MM.1S (cell line): ENCODE results near the gene ESYT3.
"Not testable (repeated sequence)": the region's sequence is repeated elsewhere in the genome, so short reads cannot be mapped to it uniquely, and the experiment has no call there.

ENCODE experiments used
- DNase-seq: peaks from one replicate; pipeline ENCODE4 v3.0.0-alpha.2; 2015
- H2AFZ ChIP-seq: fragments of 300-600 bp; sonication (generic); 2 replicates; pipeline ENCODE4 v1.6.0; 2016; ENCODE audit warnings: antibody characterized with exemption, low read length
- H3F3A ChIP-seq: fragments of 300-600 bp; sonication (generic); 2 replicates; pipeline ENCODE4 v1.6.1; 2016; ENCODE audit warnings: mild to moderate bottlenecking, antibody characterized with exemption, low read length, moderate library complexity, mixed read lengths; ENCODE audit not compliant: insufficient read depth
- H3K27ac ChIP-seq: fragments of 300-600 bp; sonication (generic); 2 replicates; pipeline ENCODE4 v1.5.1; 2016; ENCODE audit warnings: mild to moderate bottlenecking, low read length
- H3K27me3 ChIP-seq: fragments of 300-600 bp; sonication (generic); replicated peaks from 2 replicates; pipeline ENCODE4 v1.6.0; 2016; ENCODE audit warnings: low read length; ENCODE audit not compliant: insufficient read depth
- H3K36me3 ChIP-seq: fragments of 300-600 bp; sonication (generic); replicated peaks from 2 replicates; pipeline ENCODE4 v1.6.1; 2016; ENCODE audit warnings: mild to moderate bottlenecking, low read length, mixed read lengths; ENCODE audit not compliant: insufficient read depth
- H3K4me1 ChIP-seq: fragments of 300-600 bp; sonication (generic); 2 replicates; pipeline ENCODE4 v1.6.1; 2016; ENCODE audit warnings: low read length, mixed read lengths
- H3K4me2 ChIP-seq: fragments of 300-600 bp; sonication (generic); 2 replicates; pipeline ENCODE4 v1.6.0; 2016; ENCODE audit warnings: low read depth, low read length
- H3K4me3 ChIP-seq: fragments of 300-600 bp; sonication (generic); 2 replicates; pipeline ENCODE4 v1.5.1; 2016; ENCODE audit warnings: low read length, mixed read lengths
- H3K79me2 ChIP-seq: fragments of 300-600 bp; sonication (generic); 2 replicates; pipeline ENCODE4 v1.6.1; 2016; ENCODE audit warnings: mixed run types, low read length, mixed read lengths
- H3K9ac ChIP-seq: fragments of 300-600 bp; sonication (generic); 2 replicates; pipeline ENCODE4 v1.6.1; 2016; ENCODE audit warnings: low read length, mixed read lengths
- H3K9me2 ChIP-seq: fragments of 300-600 bp; sonication (generic); replicated peaks from 2 replicates; pipeline ENCODE4 v1.6.1; 2016; ENCODE audit warnings: mild to moderate bottlenecking, low read length, mixed read lengths; ENCODE audit not compliant: insufficient read depth
- H3K9me3 ChIP-seq: fragments of 300-600 bp; sonication (generic); replicated peaks from 2 replicates; pipeline ENCODE4 v1.6.1; 2016; ENCODE audit warnings: mild to moderate bottlenecking, low read length, mixed read lengths; ENCODE audit not compliant: insufficient read depth
- H4K20me1 ChIP-seq: fragments of 300-600 bp; sonication (generic); 2 replicates; pipeline ENCODE4 v1.6.1; 2016; ENCODE audit warnings: mild to moderate bottlenecking, low read length, moderate library complexity, mixed read lengths; ENCODE audit not compliant: insufficient read depth
- CTCF ChIP-seq: fragments of 300-600 bp; sonication (generic); IDR thresholded peaks from 2 replicates; pipeline ENCODE4 v1.5.1; 2016; ENCODE audit warnings: antibody characterized with exemption, low read length, mixed read lengths
- EZH2 ChIP-seq: fragments of 300-600 bp; sonication (generic); optimal IDR thresholded peaks from 2 replicates; pipeline ENCODE3; 2017; ENCODE audit warnings: low read depth, mild to moderate bottlenecking, antibody characterized with exemption, low read length, mixed read lengths
- EZH2phosphoT487 ChIP-seq: fragments of 300-600 bp; sonication (generic); IDR thresholded peaks from 2 replicates; pipeline ENCODE4 v1.6.1; 2018; ENCODE audit warnings: antibody characterized with exemption, low read length

Gene ESYT3

GRCh38 chr3:138494607-138494929 lies 60.2 kb downstream of the ESYT3 start:
- Histone ChIP-seq H3F3A (no peaks in the 10 kb centered on the region), H4K20me1 (no peaks in the 10 kb centered on the region), H3K79me2 (no peaks in the 10 kb centered on the region), H2AFZ (no peak overlapping the region), H3K27ac (no peak overlapping the region), H3K27me3 (no peaks in the 10 kb centered on the region), H3K9me3 (no peaks in the 10 kb centered on the region), H3K9ac (no peak overlapping the region), H3K9me2 (no peaks in the 10 kb centered on the region), H3K36me3 (no peaks in the 10 kb centered on the region), H3K4me2 (no peak overlapping the region), H3K4me3 (no peak overlapping the region), H3K4me1 (no peaks in the 10 kb centered on the region)
- TF ChIP-seq EZH2 (no peak), EZH2phosphoT487 (no peak), CTCF (no peak)
- DNase-seq, result no peak

- not testable (repeated sequence) for H3K4me3 ChIP-seq, H2AFZ ChIP-seq, H3K9me3 ChIP-seq, H4K20me1 ChIP-seq, H3K27me3 ChIP-seq, H3F3A ChIP-seq, H3K9me2 ChIP-seq, H3K4me2 ChIP-seq, H3K9ac ChIP-seq, DNase-seq, H3K4me1 ChIP-seq, H3K27ac ChIP-seq, H3K79me2 ChIP-seq, H3K36me3 ChIP-seq
Observed at GRCh38 chr3:138495638-138496037, 61.2 kb downstream of the ESYT3 start.

GRCh38 chr3:138496436-138496835 lies 62.0 kb downstream of the ESYT3 start:
- H3K9me2 ChIP-seq, result no peaks in the 10 kb centered on the region
- no peak overlapping the region for H2AFZ ChIP-seq
- no peak for DNase-seq
- no peaks in the 10 kb centered on the region for H4K20me1 ChIP-seq
- H3K9me3 ChIP-seq, result no peaks in the 10 kb centered on the region
- no peaks in the 10 kb centered on the region for H3K79me2 ChIP-seq
- no peaks in the 10 kb centered on the region for H3K36me3 ChIP-seq
- TF ChIP-seq EZH2, result no peak
- TF ChIP-seq EZH2phosphoT487, result no peak
- TF ChIP-seq CTCF, result no peak
- no peak overlapping the region for H3K27ac ChIP-seq
- H3K4me2 ChIP-seq, result no peak overlapping the region
- no peaks in the 10 kb centered on the region for H3K27me3 ChIP-seq
- H3F3A ChIP-seq, result no peaks in the 10 kb centered on the region
- H3K4me3 ChIP-seq, result no peak overlapping the region
- no peaks in the 10 kb centered on the region for H3K4me1 ChIP-seq
- H3K9ac ChIP-seq, result no peak overlapping the region

- Histone ChIP-seq H3K9me2 (no peaks in the 10 kb centered on the region), H3F3A (no peaks in the 10 kb centered on the region), H3K27ac (no peak overlapping the region), H3K27me3 (no peaks in the 10 kb centered on the region), H3K79me2 (no peaks in the 10 kb centered on the region), H3K9me3 (no peaks in the 10 kb centered on the region), H2AFZ (no peak overlapping the region), H4K20me1 (no peaks in the 10 kb centered on the region), H3K4me2 (no peak overlapping the region), H3K9ac (no peak overlapping the region), H3K4me3 (no peak overlapping the region), H3K36me3 (no peaks in the 10 kb centered on the region), H3K4me1 (no peaks in the 10 kb centered on the region)
- TF ChIP-seq EZH2 (no peak), EZH2phosphoT487 (no peak), CTCF (no peak)
- no peak for DNase-seq
Observed at GRCh38 chr3:138497021-138497420, 62.6 kb downstream of the ESYT3 start.
